T-helper 1 cell treated with Interleukin-12 subunit alpha and Interleukin-12 subunit beta and Interleukin-4 antibody, amounts not matched to agents 30 ng/mL and 1 ng/mL, for 36 hours (primary cell): ENCODE measurements around the gene HSFX3. TPM values are rescaled to one million over a fixed set of nuclear protein-coding genes. Genes with fewer than 3 reads are reported as not detected.
"Not testable (repeated sequence)": the region's sequence is repeated elsewhere in the genome, so short reads cannot be mapped to it uniquely, and the experiment has no call there.

Source experiments
- intact Hi-C: fragments of 100-400 bp; cut with micrococcal nuclease; formaldehyde crosslinking; loops from one replicate; pipeline ENCODE4 v1.15.1; 2024
- total RNA-seq: library from RNA; stranded (reverse); gene quantifications from 2 replicates; pipeline ENCODE4 v1.2.3, GENCODE V29; 2022

The HSFX3 gene
- total RNA-seq, 1 donor from 2014 or later, result not detected

DNA sequence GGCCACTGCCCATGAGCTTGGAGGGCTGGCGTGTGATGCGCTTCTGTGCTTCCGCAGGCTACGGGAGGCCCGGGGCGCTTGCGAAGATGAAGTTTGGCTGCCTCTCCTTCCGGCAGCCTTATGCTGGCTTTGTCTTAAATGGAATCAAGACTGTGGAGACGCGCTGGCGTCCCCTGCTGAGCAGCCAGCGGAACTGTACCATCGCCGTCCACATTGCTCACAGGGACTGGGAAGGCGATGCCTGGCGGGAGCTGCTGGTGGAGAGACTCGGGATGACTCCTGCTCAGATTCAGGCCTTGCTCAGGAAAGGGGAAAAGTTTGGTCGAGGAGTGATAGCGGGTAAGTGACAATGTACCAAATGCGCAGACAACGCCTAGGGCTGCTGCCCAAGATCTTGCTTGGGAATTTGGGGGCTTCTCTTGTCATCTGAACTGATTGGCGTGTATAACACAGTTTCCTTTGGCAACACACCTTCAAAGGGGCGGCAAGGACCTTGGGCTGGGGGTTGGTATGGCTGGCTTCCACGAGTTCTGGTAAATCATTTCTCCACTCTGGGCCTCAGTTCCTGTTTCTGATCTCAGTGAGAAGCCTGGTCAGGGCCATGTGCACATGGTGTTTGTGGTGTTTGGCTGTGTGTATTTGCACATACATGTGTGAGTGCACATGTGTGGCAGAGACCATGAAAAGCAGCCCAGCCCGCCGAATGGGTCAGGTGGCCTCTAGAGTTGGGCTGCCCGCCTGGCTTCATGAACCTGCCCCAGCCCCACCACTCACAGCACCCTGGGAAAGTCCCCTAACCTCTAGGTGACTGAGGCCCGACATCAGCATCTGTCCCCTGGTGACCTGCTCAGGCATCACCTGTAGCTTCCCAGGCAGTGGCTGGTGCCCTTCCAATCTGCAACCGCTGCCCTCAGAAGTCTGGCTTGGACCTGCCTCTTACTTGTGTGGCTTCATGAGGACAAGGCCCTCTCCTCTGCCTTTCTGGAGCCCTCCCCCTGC is 3.9 kb downstream of the HSFX3 start:
- intact Hi-C loops, result loop anchor here (10.0 kb wide), 1 partner anchor 1349 kb away; the partner anchor contains the start of gene CD99L2

DNA sequence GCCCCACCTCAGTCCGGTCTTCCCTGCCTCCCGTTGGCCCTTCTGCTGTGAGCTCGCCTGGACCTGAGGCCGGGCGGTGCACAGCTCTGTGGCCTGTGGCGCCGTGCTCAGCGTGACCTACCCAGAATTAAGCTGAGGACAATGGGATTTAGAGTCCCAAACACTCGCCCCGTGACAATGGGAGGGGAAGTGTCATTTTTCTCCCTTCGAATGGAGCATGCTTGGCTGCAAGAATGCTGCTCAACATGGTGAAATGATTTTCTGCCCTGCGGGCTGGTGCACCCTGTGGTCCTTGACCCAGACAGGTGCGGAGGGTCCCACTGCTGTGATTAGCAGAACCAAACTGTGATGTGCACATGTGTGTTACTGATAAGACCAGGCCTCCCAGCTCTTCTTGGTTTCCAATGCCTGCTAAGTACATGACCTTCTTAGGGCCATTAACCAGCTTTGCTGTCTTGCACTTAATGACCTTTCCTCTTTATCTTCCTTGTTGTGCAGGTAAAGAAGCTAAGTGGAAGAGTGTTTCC is 8.1 kb downstream of the HSFX3 start:
- intact Hi-C loops, result loop anchor here (10.0 kb wide), 1 partner anchor 1353 kb away; the partner anchor contains the start of gene CD99L2

DNA sequence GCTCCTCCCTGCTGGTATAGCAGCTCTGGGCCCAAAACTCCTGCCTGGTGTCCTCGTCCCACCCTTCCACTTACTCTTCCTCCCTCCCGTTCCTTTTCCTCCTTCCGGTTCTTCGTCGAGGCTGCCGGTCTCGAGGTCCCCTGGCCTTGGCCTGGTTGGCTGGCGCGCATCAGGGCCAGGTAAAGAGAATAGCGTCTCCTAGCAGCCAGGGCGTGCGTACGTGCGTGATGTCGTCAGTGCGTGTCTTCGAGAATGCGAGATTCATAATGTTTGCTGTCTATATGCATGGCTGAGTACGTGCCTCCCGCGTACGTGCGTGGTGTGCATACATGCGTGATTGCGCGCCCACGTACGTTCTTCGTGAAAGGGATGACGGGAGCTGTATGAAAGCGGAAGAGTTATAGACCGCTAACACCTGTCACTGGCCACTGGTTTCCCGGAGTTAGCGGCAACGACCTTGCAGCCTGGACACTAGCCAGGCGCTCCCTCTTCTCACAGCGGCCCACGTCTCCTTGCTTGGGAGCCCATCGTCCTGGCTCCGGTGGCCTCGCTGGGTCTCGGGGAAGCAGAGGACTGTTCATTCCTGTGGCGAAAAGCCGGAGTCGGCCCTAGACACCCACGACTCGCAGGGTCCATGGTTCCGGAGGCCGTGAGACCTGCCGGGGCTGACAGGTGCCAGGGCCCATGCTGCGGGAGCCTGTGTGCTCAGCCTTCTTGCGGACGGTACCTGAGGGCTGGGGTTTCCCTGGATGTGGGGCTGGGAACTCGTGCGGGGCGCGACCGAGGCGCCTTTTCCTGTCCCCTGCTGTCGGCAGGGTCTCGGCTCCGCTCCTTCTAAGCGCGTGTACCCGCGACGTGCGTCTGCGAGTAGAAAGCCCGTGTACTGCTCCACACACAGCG is 8.9 kb downstream of the HSFX3 start, which contains the start of gene EOLA1:
EOLA1 (plus strand) TSS at position 392 of the 900 bp plus-strand sequence. CDS start 4,619 bp downstream, outside the sequence.
- intact Hi-C loops, result loop anchor here (10.0 kb wide), 1 partner anchor 1354 kb away; the partner anchor contains the start of gene CD99L2

DNA sequence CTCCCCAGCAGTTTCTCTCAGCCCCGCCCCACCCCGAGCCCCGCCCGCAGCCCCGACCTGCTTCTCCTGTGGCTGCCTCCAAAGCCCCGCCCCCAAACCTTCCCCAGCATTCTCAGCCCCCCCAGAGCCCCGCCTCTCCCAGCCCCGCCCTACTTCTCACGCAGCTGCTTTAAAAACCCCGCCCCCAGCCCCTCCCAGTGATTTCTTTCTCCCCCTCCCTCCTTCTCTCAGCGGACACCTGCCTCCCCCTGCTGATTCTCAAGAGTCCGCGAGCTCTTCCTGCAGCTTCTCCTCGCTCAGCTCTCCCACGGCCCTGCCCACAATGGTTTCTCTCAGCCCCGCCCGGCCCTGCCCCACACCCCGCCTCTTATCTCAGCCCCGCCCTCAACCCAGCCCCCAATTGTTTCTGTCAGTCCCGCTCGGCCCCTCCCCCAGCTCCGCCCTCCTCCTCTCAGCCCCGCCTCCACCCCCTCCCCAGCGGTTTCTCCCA is 9.5 kb downstream of the HSFX3 start:
- intact Hi-C loops, result loop anchor here (10.0 kb wide), 1 partner anchor 1355 kb away; the partner anchor contains the start of gene CD99L2

DNA sequence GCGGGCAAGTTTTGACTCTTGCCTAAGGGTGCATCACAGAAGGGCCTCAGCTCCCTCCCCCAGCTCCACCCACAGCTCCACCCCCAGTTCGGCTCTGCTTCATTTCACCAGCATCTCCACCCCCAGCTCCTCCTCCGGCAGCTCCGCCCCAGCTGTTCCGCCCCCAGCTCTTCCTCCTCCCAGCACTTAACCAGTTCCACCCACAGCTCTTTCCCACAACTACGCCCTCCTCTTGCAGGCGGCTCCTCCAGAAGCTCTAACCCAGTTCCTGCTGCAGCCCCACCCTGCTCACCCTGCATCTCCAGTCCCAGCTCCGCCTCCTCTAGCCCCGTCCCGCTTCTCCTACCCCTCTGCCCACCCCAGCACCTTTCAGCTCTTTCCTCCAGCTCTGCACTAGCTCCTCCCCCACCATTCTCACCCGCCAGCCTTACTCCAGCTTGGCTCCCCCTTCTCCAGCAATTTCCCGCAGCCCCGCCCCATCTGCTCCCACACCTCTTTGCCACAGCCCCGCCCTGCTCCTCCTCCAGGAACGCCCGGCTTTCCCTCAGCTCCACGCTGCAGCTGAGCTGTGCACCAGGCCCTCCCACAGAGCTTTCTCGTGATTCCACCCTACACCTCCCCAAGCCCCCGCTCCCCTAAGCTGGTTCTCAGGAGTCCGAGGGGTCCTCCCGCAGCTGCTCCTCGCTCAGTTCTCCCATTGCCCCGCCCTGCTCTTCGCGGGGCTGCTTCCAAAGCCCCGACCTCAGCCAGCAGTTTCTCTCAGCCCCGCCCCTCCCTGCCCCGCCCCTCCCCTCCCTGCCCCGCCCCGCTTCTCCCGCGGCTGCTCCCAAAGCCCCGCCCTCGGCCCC is 10.2 kb downstream of the HSFX3 start:
- intact Hi-C loops, result loop anchor here (2.0 to 10.0 kb wide), 2 partner anchors 35 to 1355 kb away; partner anchors contain the start of genes CD99L2 and IDS

DNA sequence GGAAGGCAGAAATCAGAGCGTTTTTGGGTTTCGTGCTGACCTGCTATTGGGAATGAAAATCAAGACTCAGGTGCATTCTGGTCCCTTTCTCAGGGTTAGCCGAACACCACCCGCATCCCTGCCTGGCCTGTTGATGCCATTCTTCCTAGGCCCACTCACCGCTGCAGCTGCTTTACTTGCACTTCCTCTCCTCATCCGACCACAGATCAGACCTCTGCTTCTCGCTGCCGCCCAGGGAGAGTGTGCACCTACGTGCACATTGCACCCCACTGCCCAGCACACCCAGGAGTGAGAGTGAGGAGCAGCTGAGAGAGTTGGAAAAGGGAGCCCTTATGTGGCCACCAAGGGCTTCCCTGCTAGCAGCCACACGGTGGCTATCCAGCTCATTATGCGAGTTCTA is 12.2 kb downstream of the HSFX3 start:
- intact Hi-C loops, result not testable (repeated sequence)

DNA sequence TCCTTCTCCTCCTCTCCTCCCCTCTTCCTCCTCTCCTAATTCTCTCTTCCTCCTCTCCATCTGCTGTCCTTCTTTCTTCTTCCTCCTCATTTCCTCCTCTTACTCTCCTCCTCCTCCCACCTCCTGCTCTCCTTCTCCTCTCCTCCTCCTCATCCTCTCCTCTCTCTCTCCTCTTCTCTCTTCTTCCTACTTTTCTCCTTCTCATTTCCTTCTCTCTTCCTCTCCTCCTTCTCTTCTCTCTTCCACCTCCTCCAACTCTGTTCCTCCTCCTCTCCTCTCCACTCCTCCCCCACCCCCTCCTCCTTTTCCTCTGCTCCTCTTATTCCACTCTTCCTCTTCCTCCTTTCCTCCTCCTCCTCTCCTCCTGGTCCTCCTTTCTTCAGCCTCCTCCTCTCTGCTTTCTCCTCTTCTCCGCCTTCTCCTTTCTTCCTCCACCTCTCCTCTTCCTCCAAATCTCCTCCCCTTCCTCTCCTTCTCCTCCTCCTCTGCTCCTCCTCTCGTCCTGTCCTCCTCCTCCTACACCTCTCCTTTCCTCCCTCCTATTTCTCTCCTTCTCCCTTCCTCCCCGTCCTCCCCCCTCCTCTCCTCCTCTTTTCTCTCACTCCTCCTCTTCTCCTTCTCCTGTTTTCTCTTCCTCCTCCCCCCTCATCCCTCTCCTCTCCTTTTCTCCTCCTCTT is 14.7 kb downstream of the HSFX3 start:
- intact Hi-C loops, result not testable (repeated sequence)

DNA sequence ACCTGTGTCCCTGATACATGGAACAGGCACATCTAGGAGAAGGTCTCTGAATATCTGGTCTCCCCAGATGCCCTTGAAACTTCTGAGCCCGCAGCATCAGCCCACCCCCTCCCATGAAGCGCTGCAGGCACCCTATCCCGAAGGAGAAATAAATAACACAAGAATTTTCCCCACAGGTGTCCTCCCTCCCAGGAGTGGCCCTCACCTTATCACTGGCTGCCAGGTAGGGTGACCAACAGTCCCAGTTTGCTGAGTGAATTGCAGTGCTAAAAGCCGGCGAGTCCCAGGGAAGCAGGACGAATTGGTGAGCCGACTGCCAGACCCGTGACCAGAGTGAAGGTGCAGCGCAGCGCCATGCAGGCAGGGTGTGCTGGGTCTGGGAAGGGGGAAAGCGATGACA is 15.7 kb downstream of the HSFX3 start:
- intact Hi-C loops, result not testable (repeated sequence)

DNA sequence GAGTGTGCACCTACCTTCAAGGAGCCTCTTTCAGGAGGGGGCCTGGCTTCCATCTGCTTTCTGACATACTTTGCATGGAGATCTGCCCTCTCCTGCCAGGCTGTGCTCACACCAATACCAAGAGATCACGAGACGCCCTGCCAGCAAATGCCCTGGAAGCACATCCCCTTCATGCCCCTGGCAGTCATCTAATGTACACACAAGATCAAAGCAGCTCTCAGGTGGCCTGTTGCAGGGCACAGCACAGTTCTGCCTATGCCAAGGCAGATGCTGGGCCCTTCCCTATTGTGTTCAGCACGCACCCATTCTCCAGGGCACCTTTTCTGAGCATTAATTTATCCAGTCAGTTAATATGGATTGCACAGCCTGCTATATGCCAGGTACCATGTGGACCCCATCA is 16.9 kb downstream of the HSFX3 start:
- intact Hi-C loops, result not testable (repeated sequence)

DNA sequence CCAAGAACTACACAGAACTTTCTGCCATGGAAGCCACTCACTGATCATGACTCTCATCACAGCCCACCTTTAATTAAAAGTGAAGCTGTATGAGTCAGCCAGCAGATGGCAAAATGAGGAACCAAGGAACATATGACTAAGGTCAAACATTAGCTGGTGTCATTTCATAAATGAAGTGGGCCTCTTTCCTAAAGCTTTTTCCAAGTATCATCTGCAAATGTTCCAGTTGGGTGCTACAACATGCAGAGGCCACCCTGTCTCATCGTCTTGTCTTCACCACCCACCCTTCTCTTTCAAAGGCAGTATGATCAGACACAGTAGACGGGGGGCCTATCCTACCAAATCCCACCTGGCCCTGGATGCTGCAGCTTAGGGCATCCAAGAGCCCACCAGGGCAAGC is 18.1 kb downstream of the HSFX3 start:
- intact Hi-C loops, result no loop called here

DNA sequence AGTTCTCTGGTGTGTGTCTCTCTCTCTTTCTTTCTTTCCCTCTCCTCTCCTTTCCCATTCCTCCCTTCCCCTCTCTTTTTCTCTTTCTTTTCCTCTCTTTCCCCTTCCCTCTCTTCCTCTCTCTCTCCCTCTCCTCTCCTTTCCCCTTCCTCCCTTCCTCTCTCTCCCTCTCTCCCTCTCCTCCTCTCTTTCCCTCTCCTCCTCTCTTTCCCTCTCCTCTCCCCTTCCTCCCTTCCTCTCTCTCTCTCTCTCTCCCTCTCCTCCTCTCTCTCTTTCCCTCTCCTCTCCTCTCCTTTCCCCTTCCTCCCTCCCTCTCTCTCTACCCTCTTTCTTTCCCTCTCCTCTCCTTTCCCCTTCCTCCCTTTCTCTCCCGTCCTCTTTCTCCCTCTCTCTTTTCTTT is 21.3 kb downstream of the HSFX3 start:
- intact Hi-C loops, result loop anchor here (5.0 kb wide), 1 partner anchor 74 kb away; no protein-coding TSS in a partner anchor

DNA sequence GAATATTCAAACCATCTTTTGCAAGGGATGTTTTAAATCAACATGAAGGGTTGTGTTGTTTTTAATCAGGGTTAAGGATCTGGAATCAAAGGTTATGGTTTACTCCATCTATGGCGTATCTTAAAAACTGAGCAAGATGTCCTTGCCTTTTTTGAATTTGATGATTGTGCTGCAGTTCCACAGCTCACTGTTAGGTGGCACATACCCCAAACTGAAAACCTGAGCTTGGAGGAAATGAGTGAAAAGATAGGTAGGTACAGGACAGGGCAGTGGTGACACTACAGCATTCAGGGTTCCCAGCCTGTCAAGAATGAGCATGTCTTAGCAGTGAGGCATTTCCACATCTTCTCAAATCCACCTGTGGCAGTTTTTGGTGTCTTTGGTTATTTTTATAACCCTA is 22.0 kb downstream of the HSFX3 start:
- intact Hi-C loops, result loop anchor here (1.0 to 5.0 kb wide), 4 partner anchors 15 to 104 kb away; partner anchors contain the start of genes IDS and TMEM185A

DNA sequence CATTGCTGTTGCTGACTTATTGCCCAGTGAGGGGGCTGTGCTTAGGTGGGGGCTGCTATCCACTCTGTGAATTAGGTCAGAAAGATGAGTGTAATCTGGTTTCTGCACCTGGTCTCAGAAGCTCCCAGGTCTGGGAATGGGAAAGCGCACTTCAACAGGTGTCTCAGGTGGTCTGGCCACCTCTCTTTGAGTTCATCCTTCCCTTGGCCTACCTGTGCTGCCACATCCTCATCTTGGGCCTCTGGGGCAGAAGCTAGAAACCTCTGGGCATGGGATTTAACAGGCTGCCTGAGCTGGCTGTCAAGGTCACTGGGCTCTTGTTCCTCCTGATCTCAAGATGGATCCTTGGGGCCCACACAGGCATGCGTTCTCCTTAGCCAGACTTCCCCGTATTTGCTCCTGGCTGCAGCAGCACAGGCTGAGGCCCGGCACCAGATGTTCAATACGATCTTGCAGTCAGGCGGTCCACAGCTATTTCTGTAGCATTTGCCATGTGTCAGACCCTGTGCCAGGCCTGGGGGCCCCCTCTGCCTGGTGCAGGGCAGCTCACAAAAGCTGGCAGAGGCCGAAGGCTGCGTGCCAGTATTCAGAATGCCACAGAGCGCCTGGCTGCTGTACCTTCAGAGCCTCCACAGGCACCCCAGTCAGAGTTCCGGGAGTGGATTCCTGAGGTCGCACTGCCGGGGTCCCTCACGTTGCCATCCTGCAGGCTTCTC is 23.2 kb downstream of the HSFX3 start:
- intact Hi-C loops, result loop anchor here (1.0 to 5.0 kb wide), 4 partner anchors 14 to 105 kb away; partner anchors contain the start of genes IDS and TMEM185A

DNA sequence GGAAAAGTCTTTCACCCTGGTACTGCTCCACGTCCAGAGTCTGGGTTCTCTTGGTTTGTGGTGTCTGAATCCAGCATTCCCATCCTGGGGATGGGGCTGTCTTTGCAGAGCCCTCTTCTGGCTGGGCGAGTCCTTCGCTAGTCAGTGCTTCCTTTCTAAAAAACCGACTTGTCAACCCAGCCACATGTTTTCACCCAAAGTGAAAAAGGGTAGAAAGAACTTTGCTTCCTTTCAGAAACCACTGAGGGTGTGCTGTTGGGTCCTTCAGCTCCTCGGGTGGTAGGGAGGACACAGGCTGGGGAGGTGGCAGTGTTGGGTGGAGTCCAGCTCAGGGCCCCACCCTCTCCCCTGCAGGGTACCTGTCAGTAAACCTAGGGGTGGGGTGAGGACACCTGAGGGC is 23.8 kb downstream of the HSFX3 start:
- intact Hi-C loops, result loop anchor here (5.0 kb wide), 1 partner anchor 76 kb away; no protein-coding TSS in a partner anchor

DNA sequence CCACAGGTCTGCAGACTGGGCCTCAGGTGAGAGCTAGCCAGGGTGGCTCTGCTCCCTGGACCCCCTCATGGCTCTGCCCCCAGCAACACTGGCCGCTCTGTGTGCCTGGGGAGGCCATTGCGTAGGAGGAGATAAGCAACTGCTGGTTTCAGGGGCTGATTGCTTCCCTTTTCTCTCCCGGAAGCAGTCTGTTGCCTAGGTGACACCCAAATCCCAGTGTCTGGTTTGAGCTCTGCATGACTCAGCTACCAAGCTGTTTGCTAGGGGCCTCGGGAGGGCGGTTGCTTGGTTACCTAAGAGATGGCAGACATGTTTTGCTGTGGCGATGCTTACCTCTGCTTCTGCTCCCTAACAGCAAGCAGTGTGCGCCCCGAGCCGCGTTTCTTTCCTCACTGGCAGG is 24.3 kb downstream of the HSFX3 start:
- intact Hi-C loops, result loop anchor here (5.0 kb wide), 1 partner anchor 77 kb away; no protein-coding TSS in a partner anchor

DNA sequence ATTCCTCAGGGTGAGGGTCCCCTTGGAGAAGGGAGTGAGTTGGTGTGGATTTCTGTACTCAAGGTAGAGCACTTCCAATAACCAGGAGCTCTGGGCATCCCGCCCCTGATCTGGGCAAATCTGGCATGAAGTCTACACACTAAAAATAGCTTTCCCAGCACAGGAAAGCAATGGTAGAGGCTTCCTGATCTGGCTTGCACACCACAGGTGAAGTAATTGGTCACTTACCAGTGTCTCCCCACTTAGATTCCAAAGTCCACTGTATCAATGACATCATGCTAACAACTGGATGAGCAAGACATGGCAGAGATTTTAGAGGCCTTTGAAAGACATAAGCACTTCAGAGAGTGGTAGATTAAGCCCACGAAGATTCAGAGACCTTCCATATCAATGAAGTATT is 26.8 kb downstream of the HSFX3 start:
- intact Hi-C loops, result loop anchor here (5.0 kb wide), 1 partner anchor 414 kb away; the partner anchor contains the start of gene EOLA2

DNA sequence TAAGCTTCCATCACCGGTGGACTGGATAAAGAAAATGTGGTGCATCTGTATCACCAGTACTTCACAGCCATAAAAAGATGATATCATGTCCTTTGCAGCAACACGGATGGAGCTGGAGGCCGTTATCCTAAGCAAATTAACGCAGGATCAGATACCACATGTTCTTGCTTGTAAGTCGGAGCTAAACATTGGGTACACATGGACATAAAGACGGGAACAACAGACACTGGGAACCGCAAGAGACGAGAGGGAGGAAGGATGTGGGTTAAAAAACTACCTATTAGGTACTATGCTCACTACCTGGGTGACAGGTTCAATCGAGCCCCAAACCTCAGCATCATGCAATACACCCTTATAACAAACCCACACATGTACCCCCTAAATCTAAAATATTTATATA is 28.3 kb downstream of the HSFX3 start:
- intact Hi-C loops, result loop anchor here (1.0 to 5.0 kb wide), 2 partner anchors 9 to 416 kb away; partner anchors contain the start of gene EOLA2
